Measurements from ENCODE around the gene TBX10.

- no peak for TF ChIP-seq CTCF (IDR thresholded peaks at IDR 0.05)
- no peak for TF ChIP-seq POLR2A (IDR thresholded peaks at IDR 0.05)
- no peak for TF ChIP-seq EP300 (IDR thresholded peaks at IDR 0.05)
- TF ChIP-seq POLR2AphosphoS5 (IDR thresholded peaks at IDR 0.05) = no peak
These were observed 49.6 kb upstream of the TBX10 start for GRCh38 chr11:67689178-67689577.
